ENCODE results near the gene CACNA1F.

GRCh38 chrX:49220100-49220499 is 13.0 kb downstream of the CACNA1F start:
- no peak for TF ChIP-seq POLR2A (IDR thresholded peaks at IDR 0.05)
- TF ChIP-seq CTCF (IDR thresholded peaks at IDR 0.05) = no peak
